HG03135 (cell line): ENCODE results near the gene FAM193A.
"Not testable (repeated sequence)": the region's sequence is repeated elsewhere in the genome, so short reads cannot be mapped to it uniquely, and the experiment has no call there.

Experiments
- ATAC-seq: cut with Tn5 transposase; IDR thresholded peaks from one replicate; pipeline ENCODE4 v1.9.1; 2021; ENCODE audit warnings: mild to moderate bottlenecking, moderate library complexity; ENCODE audit not compliant: unreplicated experiment

Gene FAM193A

GRCh38 chr4:2604614-2605013 lies 68.2 kb downstream of the FAM193A start:
- ATAC-seq: no peak

GRCh38 chr4:2606960-2607506 lies 70.6 kb downstream of the FAM193A start:
- ATAC-seq: no peak

- no peak for ATAC-seq
Measured at GRCh38 chr4:2607822-2608221, 71.4 kb downstream of the FAM193A start.

- ATAC-seq: no peak
Measured at GRCh38 chr4:2608291-2608690, 71.8 kb downstream of the FAM193A start.

GRCh38 chr4:2615821-2616220 lies 79.4 kb downstream of the FAM193A start:
- ATAC-seq: no peak

GRCh38 chr4:2617955-2618354 lies 81.5 kb downstream of the FAM193A start:
- no peak for ATAC-seq

- not testable (repeated sequence) for ATAC-seq
Measured at GRCh38 chr4:2618729-2619128, 82.3 kb downstream of the FAM193A start.

GRCh38 chr4:2619459-2619858 lies 83.0 kb downstream of the FAM193A start:
- no peak for ATAC-seq

- ATAC-seq: no peak
Measured at GRCh38 chr4:2621419-2621818, 85.0 kb downstream of the FAM193A start.

GRCh38 chr4:2623442-2623841 lies 87.0 kb downstream of the FAM193A start:
- ATAC-seq: no peak

- no peak for ATAC-seq
Measured at GRCh38 chr4:2624782-2625530, 88.5 kb downstream of the FAM193A start.

- ATAC-seq: no peak
Measured at GRCh38 chr4:2626231-2626630, 89.8 kb downstream of the FAM193A start.

GRCh38 chr4:2630556-2631273 lies 94.3 kb downstream of the FAM193A start:
- ATAC-seq: no peak

GRCh38 chr4:2634014-2634413 lies 97.6 kb downstream of the FAM193A start:
- no peak for ATAC-seq

- ATAC-seq: no peak
Measured at GRCh38 chr4:2636331-2636730, 99.9 kb downstream of the FAM193A start.

- ATAC-seq: not testable (repeated sequence)
Measured at GRCh38 chr4:2636994-2637393, 100.5 kb downstream of the FAM193A start.

GRCh38 chr4:2637956-2638552 lies 101.6 kb downstream of the FAM193A start:
- ATAC-seq: no peak

GRCh38 chr4:2638730-2639129 lies 102.3 kb downstream of the FAM193A start:
- no peak for ATAC-seq

GRCh38 chr4:2642968-2643367 lies 106.5 kb downstream of the FAM193A start:
- no peak for ATAC-seq

GRCh38 chr4:2643555-2643954 lies 107.1 kb downstream of the FAM193A start:
- no peak for ATAC-seq

- ATAC-seq: no peak
Measured at GRCh38 chr4:2646396-2647149, 110.1 kb downstream of the FAM193A start.
